ENCODE results near the gene DIAPH3.
"Not testable (repeated sequence)": the region's sequence is repeated elsewhere in the genome, so short reads cannot be mapped to it uniquely, and the experiment has no call there.

DNA sequence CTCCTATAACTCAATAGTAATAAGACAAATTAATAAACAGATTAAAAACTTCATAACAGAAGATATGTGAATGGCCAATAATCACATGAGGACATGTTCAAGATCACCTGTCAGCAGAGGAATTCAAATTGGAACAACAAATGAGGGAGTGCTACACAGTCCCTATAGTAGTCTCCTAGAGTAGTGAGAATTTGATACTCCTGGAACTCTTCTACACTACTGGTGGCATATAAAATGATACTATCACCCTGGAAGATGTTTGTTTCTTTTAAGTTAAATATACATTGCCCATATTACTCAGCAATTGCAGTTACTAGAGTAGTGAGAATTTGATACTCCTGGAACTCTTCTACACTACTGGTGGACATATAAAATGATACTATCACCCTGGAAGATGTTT is 115.4 kb downstream of the DIAPH3 start:
- TF ChIP-seq, protein P1, sequence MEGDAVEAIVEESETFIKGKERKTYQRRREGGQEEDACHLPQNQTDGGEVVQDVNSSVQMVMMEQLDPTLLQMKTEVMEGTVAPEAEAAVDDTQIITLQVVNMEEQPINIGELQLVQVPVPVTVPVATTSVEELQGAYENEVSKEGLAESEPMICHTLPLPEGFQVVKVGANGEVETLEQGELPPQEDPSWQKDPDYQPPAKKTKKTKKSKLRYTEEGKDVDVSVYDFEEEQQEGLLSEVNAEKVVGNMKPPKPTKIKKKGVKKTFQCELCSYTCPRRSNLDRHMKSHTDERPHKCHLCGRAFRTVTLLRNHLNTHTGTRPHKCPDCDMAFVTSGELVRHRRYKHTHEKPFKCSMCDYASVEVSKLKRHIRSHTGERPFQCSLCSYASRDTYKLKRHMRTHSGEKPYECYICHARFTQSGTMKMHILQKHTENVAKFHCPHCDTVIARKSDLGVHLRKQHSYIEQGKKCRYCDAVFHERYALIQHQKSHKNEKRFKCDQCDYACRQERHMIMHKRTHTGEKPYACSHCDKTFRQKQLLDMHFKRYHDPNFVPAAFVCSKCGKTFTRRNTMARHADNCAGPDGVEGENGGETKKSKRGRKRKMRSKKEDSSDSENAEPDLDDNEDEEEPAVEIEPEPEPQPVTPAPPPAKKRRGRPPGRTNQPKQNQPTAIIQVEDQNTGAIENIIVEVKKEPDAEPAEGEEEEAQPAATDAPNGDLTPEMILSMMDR (IDR thresholded peaks at IDR 0.05): not testable (repeated sequence)
- TF ChIP-seq POLR2A (IDR thresholded peaks at IDR 0.05): not testable (repeated sequence)

All from prostate gland (tissue), 2 donors.